OCI-LY1 (cell line): ENCODE results near the gene LELP1.

Experiments
- H2AFZ ChIP-seq: fragments of 200-600 bp; sonication (generic), shearing (Covaris generic); 2 replicates; pipeline ENCODE4 v1.6.0; 2014; ENCODE audit warnings: antibody characterized with exemption, mild to moderate bottlenecking, low read length
- H3F3A ChIP-seq: fragments of 200-600 bp; sonication (generic), shearing (Covaris generic); 2 replicates; pipeline ENCODE4 v1.6.0; 2014; ENCODE audit warnings: mild to moderate bottlenecking, antibody characterized with exemption, low read length, moderate library complexity; ENCODE audit not compliant: insufficient read depth
- H3K27ac ChIP-seq: fragments of 200-600 bp; sonication (generic); 2 replicates; pipeline ENCODE4 v1.5.1; 2014; ENCODE audit warnings: low read length, mixed run types, mild to moderate bottlenecking, low read depth; ENCODE audit not compliant: poor library complexity, severe bottlenecking
- H3K27me3 ChIP-seq: fragments of 200-600 bp; sonication (generic); 2 replicates; pipeline ENCODE4 v1.6.0; 2014; ENCODE audit warnings: antibody characterized with exemption, mild to moderate bottlenecking, low read length, moderate library complexity; ENCODE audit not compliant: insufficient read depth
- H3K36me3 ChIP-seq: fragments of 200-600 bp; sonication (generic); 2 replicates; pipeline ENCODE4 v1.6.1; 2014; ENCODE audit warnings: mild to moderate bottlenecking, antibody characterized with exemption, low read length, moderate library complexity, mixed read lengths; ENCODE audit not compliant: insufficient read depth
- H3K4me1 ChIP-seq: fragments of 200-600 bp; sonication (generic); 2 replicates; pipeline ENCODE4 v1.5.1; 2014; ENCODE audit warnings: mild to moderate bottlenecking, low read length, moderate library complexity; ENCODE audit not compliant: insufficient read depth, severe bottlenecking
- H3K4me2 ChIP-seq: fragments of 200-600 bp; sonication (generic), shearing (Covaris generic); 2 replicates; pipeline ENCODE4 v1.6.1; 2014; ENCODE audit warnings: low read length
- H3K4me3 ChIP-seq: fragments of 200-600 bp; sonication (generic); 2 replicates; pipeline ENCODE4 v1.5.1; 2014; ENCODE audit warnings: low read length, low read depth, mild to moderate bottlenecking, mixed read lengths; ENCODE audit not compliant: poor library complexity, severe bottlenecking
- H3K79me2 ChIP-seq: fragments of 200-600 bp; shearing (Covaris generic); 2 replicates; pipeline ENCODE4 v1.6.1; 2016; ENCODE audit warnings: mixed run types, low read length, mixed read lengths; ENCODE audit not compliant: insufficient read depth
- H3K9ac ChIP-seq: fragments of 200-600 bp; sonication (generic), shearing (Covaris generic); 2 replicates; pipeline ENCODE4 v1.6.1; 2014; ENCODE audit warnings: mild to moderate bottlenecking, low read length, mixed read lengths
- H3K9me2 ChIP-seq: fragments of 200-600 bp; sonication (generic), shearing (Covaris generic); 2 replicates; pipeline ENCODE4 v1.6.1; 2014; ENCODE audit warnings: low read depth, mild to moderate bottlenecking, low read length, mixed read lengths
- H3K9me3 ChIP-seq: fragments of 200-600 bp; shearing (Covaris generic); 2 replicates; pipeline ENCODE4 v1.6.1; 2014; ENCODE audit warnings: low read length, mixed read lengths
- H4K20me1 ChIP-seq: fragments of 200-600 bp; sonication (generic), shearing (Covaris generic); 2 replicates; pipeline ENCODE4 v1.6.0; 2016; ENCODE audit warnings: mild to moderate bottlenecking, low read length; ENCODE audit not compliant: insufficient read depth
- EZH2 ChIP-seq: fragments of 200-600 bp; sonication (generic), shearing (Covaris generic); IDR thresholded peaks from 2 replicates; pipeline ENCODE4 v1.8.0; 2017; ENCODE audit warnings: borderline replicate concordance, mixed run types, mild to moderate bottlenecking, antibody characterized with exemption, low read length, moderate library complexity, mixed read lengths
- TF ChIP-seq, protein P1 (sequence below): fragments of 200-600 bp; sonication (generic), shearing (Covaris generic); IDR thresholded peaks from 2 replicates; pipeline ENCODE4 v1.5.1; 2017; ENCODE audit warnings: mild to moderate bottlenecking, antibody characterized with exemption, low read length, moderate library complexity, mixed read lengths

The LELP1 gene

DNA sequence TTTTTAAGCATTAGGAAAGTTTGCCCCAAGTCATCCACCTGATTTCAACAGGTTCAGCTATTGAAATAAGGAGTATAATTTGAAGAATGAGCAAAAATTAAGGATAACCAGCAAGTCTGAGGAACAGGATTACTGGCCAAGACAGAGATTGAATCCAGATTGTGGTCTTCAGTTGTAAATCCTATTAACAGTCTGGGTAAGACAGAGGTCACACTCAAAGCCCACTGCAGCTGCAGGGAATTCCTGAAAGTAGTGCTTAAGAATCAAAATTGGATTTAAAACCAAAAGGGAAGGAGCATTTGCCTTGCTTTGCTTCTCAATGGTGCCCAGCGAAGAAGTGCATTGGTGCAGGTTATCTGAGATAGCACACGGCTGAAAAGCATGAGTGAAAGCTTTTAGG lies 49.8 kb downstream of the LELP1 start:
- Histone ChIP-seq H3K4me2 (no peak overlapping the region), H2AFZ (no peak overlapping the region), H3F3A (no peaks in the 10 kb centered on the region)

DNA sequence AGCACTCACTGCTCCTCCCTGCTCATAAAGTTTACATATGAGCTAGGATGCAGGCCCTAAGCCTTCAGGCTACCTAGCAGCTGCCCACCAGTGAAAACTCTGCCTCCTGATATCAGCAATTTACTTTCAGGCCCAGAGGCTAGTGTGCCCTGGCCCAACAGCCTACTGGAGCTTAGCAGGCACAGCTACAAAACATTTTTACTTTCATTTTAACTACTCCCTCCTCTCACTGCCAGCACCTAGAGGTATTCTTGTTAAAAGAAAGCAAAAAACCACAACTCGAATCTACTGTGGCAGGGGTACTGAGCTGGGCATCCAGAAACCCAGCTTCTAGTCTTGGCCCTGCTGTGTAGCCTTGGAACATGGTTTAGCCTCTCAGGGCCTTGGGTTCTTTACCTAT lies 50.5 kb downstream of the LELP1 start:
- Histone ChIP-seq H3K79me2 (no peaks in the 10 kb centered on the region), H3K9me3 (no peaks in the 10 kb centered on the region), H3K9ac (no peak overlapping the region), H3F3A (no peaks in the 10 kb centered on the region), H3K9me2 (no peaks in the 10 kb centered on the region), H3K4me3 (no peak overlapping the region), H2AFZ (no peak overlapping the region), H3K27ac (no peak overlapping the region), H4K20me1 (no peaks in the 10 kb centered on the region), H3K4me2 (no peak overlapping the region), H3K4me1 (no peaks in the 10 kb centered on the region), H3K27me3 (no peaks in the 10 kb centered on the region), H3K36me3 (no peaks in the 10 kb centered on the region)
- TF ChIP-seq EZH2, result no peak
- TF ChIP-seq, protein P1, sequence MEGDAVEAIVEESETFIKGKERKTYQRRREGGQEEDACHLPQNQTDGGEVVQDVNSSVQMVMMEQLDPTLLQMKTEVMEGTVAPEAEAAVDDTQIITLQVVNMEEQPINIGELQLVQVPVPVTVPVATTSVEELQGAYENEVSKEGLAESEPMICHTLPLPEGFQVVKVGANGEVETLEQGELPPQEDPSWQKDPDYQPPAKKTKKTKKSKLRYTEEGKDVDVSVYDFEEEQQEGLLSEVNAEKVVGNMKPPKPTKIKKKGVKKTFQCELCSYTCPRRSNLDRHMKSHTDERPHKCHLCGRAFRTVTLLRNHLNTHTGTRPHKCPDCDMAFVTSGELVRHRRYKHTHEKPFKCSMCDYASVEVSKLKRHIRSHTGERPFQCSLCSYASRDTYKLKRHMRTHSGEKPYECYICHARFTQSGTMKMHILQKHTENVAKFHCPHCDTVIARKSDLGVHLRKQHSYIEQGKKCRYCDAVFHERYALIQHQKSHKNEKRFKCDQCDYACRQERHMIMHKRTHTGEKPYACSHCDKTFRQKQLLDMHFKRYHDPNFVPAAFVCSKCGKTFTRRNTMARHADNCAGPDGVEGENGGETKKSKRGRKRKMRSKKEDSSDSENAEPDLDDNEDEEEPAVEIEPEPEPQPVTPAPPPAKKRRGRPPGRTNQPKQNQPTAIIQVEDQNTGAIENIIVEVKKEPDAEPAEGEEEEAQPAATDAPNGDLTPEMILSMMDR, result no peak

More for the DNA sequence above, 49.8 kb downstream of the LELP1 start:
- Histone ChIP-seq H3K4me3 (no peak overlapping the region), H3K9me2 (no peaks in the 10 kb centered on the region), H3K36me3 (no peaks in the 10 kb centered on the region), H3K27me3 (no peaks in the 10 kb centered on the region), H3K79me2 (no peaks in the 10 kb centered on the region), H3K9ac (no peak overlapping the region), H3K4me1 (no peaks in the 10 kb centered on the region), H3K27ac (no peak overlapping the region), H3K9me3 (no peaks in the 10 kb centered on the region), H4K20me1 (no peaks in the 10 kb centered on the region)
- TF ChIP-seq, protein P1, result no peak
- TF ChIP-seq EZH2, result no peak
